Astrocyte (in vitro differentiated cells and primary cell): ENCODE measurements around the gene SIK1.
"Not testable (repeated sequence)": the region's sequence is repeated elsewhere in the genome, so short reads cannot be mapped to it uniquely, and the experiment has no call there.

Experiments used
- EZH2 ChIP-seq: IDR thresholded peaks from 2 replicates; pipeline ENCODE4 v1.6.1; 2012; ENCODE audit warnings: mild to moderate bottlenecking, low read length, inconsistent platforms; ENCODE audit not compliant: insufficient read depth
- TF ChIP-seq, protein P1 (sequence below): IDR thresholded peaks from 2 replicates; pipeline ENCODE4 v1.5.1; 2011; ENCODE audit warnings: low read depth, mild to moderate bottlenecking, inconsistent platforms, low read length, moderate library complexity; ENCODE audit not compliant: insufficient read depth

GRCh38 chr21:43382902-43383301, 44.0 kb downstream of the SIK1 start:
- TF ChIP-seq, protein P1, sequence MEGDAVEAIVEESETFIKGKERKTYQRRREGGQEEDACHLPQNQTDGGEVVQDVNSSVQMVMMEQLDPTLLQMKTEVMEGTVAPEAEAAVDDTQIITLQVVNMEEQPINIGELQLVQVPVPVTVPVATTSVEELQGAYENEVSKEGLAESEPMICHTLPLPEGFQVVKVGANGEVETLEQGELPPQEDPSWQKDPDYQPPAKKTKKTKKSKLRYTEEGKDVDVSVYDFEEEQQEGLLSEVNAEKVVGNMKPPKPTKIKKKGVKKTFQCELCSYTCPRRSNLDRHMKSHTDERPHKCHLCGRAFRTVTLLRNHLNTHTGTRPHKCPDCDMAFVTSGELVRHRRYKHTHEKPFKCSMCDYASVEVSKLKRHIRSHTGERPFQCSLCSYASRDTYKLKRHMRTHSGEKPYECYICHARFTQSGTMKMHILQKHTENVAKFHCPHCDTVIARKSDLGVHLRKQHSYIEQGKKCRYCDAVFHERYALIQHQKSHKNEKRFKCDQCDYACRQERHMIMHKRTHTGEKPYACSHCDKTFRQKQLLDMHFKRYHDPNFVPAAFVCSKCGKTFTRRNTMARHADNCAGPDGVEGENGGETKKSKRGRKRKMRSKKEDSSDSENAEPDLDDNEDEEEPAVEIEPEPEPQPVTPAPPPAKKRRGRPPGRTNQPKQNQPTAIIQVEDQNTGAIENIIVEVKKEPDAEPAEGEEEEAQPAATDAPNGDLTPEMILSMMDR = not testable (repeated sequence)
- not testable (repeated sequence) for TF ChIP-seq EZH2
